Activated gamma-delta T cell treated with anti-CD3 and anti-CD28 coated beads, Interleukin-2, amount 50 U/mL, for 16 hours (primary cell): ENCODE data around the gene WDR7.

Experiments used
- DNase-seq: peaks from one replicate; pipeline ENCODE4 v3.0.0-alpha.2; 2020; ENCODE audit warnings: low read depth

Gene WDR7

DNA sequence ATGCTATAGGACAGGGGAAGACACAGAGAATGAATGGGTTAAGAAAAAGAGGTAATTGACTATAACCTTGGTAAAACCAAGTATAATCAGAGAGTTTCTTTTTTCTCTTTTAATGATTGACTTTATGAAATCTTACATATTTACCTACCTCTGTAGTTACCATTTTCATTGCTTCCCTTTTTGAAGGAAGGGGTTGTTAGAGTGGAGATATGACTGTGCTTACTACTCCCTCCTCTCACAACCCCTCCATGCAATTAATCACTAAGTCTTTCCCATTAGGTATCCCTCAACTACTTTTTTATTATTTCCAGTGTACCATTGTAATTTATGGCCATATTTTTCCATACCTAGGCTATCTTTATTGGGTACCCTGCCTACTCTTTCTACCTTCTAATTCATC is 71.4 kb downstream of the WDR7 start:
- no peak for DNase-seq

DNA sequence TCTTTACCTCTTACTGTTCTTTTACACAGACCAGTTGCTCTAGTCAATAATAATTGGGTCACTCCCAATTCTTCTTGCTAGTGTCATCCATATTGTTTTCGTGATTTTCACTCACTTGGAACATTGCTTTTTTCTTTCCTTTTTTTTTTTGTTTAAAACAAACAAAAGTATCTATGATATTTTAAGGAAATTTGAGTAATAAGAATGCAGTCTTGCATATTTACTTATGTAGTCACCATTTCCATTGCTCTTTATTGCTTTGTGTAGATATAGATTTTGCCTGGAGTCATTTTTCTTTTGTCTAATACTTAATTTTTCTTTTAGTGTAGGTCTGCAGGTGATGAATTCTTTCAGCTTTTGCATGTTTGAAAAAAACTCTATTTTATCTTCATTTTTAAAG is 71.9 kb downstream of the WDR7 start:
- DNase-seq: no peak

DNA sequence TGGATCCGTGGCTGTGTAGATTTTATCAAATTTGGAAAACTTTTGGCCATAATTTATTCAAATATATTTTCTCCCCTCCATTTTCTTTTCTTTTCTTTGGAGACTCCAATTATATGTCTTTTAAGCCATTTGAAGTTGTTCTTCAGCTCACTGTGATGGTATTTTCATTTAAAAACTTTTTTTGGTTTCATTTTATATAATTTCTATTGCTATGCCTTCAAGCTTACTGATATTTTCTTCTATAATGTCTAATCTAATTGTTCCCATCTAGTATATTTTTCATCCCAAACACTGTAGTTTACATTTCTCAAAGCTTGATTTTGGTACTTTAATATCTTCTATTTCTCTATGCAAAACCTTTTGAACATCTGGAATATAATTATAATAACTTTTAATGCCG is 72.5 kb downstream of the WDR7 start:
- no peak for DNase-seq

DNA sequence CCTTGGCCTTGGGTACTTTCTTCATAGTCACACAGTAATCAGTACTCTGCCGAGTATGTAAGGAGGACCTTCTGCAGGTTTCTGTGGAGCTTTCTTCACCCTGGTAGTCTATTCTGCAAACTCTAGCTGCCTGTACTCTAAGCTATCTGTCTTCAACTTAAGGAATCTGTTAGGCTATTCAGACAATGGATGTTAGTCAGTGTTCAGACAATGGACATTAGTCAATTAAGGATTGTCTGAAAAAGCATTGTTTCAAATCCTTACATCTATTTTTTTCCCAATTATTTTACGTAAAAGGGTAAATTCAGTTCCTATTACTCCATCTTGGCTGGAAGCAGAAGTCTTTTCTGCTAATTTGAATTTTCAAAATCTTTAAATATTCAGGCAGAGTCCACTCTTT is 75.7 kb downstream of the WDR7 start:
- no peak for DNase-seq

DNA sequence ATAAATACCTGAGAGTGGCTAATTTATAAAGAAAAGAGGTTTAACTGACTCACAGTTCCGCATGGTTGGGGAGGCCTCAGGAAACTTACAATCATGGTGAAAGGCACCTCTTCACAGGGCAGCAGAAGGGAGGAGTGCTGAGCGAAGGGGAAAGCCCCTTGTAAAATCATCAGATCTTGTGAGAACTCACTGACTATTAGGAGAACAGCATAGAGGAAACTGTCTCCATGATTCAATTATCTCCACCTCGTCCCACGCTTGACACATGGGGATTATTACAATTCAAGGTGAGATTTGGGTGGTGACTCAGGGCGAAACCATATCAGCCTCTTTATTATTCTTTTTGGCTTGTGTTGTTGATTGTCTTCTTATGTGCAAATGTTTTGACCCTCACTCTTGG is 76.2 kb downstream of the WDR7 start:
- no peak for DNase-seq

DNA sequence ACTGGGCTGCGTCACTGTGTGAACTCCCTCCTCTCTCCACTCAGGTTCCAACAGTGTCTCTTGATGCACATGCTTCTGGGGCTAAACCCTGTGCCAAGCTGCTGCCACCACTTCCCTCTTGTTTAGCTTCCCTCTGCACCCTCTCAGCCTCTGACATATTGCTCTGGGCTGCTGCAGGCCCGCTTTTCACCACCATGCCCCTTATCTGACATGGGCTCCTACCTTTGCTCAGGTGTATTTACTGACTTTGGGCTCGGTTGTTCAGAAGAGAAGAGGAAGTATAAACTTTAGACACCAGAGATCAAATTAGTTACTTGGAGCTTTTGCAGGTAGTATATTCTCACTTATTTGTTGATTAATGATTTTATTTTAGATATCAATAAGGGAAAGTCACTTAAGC is 77.6 kb downstream of the WDR7 start:
- DNase-seq: no peak

DNA sequence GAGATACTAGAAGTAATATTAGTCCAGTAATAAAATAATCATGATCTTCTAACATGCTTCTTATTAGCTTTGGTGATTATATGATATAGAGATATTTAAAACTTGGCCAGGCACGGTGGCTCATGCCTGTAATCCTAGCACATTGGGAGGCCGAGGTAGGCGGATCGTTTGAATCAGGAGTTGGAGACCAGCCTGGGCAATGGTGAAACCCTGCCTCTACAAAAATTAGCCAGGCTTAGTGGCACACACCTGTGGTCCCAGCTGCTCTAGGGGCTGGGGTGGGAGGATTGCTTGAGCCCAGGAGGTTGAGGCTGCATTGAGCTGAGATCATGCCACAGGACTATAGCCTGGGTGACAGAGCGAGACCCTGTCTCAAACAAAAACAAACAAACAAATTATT is 87.0 kb downstream of the WDR7 start:
- DNase-seq: no peak

DNA sequence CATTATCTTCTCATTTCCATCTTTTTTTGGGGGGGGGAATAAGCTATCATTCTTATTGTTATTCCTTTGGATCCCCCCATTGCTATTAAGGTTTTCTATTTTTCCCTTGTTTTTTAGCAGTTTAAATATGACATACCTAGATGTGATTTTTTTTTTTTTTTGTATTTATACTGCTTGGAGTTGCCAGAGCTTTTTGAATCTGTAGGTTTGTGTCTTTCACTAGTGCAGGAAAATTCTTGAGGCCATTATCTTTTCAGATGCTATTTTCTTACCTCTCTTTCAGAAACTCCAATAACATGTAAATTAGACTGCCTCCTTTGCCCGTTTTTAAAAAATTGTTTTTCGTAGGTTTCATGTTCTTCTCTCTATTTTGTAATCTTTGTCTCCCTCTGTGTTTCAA is 88.6 kb downstream of the WDR7 start:
- DNase-seq: no peak

DNA sequence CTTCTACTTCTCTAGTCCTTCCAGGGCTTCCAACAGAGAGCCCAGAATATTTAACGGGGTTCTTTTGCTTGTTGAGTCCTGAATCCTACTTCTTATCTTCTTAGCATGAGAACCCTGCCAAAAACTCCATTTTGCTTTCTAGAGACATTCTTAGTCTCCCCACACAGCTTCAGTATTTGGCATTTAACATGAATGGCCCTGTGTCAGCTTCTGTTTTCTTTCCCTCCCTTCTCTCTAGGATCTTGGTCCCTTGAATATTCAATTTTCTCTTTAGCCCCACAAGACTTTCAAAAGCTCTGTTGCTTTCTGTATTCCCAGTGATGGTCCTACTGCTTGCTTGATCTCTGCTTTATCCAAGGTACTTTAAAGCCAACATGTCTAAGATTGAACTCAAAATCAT is 89.5 kb downstream of the WDR7 start:
- DNase-seq: no peak

DNA sequence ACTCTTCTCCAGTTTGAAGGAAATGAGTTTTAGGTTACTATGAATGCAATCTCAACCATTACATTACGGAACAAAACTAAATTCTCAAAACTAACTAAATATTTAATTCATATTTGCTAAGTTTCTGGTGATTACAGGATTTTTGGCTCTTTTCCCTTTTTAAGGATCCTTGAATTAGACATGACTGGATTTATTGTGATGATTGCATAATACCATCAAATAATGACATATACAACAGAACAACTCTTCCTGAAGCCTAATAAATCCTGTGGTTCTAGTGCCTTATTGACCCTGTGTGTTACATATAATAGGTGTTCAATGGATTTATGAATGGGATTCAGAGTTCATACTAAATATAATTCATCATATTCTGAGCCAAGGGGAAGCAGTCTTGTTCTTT is 90.5 kb downstream of the WDR7 start:
- no peak for DNase-seq

DNA sequence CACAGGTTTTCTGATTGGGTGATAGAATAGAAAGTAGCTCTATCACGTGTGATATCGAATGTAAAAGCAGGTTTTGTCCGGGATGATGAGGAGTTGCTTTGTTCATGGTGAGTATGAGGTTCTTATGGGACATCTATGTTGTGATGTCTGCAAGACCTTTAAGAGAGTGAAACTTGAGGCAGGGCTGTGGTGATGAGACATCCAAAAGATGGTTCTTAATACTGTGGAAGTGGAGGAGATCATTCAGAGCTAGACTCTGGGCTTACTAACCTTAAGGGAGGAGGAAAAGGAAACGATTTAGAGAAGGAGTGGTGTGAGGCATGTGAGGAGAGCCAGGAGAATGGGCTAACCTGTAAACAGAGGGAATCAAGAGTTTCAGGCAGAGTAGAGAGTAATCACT is 92.0 kb downstream of the WDR7 start:
- DNase-seq: no peak

DNA sequence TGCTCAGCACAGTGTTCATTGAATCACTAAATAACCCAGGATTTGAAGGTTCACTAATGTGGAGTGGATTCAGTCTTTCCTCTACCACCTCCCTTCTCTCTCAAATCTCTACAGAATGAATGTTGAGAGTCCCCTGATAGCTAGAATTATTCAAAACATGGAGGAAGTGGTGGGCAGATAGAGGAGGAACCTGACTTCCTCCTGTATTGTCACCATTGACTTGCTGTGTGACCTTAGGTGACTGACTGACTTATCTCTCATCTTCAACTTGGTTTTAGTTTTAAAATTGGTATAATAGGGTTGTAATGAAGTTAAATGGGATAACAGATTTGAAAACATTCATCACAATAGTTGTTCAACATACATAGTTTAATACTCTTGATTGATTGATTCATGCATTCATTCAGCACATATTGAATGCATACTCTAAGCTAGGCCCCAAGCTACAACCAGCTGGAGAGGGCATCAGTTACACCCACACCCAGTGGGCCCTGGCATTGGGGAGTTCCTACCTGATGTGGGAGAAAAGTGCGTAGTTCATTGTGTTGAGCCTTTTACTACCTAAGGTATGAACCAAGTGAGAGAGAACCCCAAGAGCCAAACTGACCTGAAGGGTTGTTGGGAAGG is 96.0 kb downstream of the WDR7 start:
- DNase-seq: no peak

DNA sequence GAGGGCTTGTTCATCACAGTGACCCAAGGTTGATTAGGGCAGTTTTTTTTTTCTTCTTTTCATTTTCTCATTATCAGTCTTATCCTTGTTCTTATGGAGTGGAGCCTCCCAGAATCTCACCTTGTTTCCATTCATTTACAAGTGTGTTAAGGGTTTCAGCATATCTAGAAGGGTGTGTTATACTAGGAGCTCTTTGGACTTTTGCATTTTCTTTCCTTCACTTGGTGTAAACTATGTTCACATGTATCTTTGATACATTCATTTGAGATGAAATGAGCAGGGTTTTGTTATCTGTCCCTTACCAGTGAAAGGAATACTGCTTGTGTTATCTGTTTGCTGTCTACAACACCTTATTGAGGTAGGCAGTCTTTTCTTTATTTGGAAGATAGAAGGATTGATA is 96.7 kb downstream of the WDR7 start:
- no peak for DNase-seq

DNA sequence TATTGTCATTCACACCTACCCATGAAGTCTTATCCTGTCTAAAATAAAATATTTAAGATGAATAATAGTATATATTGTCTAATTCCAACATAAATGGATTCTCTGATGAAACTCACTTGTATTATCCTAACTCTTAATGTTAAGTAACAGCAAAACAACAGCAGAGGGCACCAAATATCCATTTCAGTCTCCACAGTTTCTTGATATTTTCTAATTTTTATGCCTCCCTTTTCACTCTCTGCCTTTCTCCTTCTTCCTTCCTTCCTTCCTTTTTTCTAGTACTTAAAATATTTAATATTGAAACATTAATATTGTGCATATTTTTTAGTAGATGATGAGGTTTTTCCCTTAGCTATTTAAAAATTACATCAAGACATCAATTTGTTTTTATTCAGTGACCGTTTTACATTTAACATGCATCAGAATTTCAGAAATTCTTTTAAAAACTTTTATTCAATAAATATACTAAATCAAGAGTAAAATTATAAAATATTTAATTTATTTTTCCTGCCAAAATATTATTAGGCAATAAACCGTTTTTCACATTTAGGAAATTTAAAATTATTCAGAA is 97.6 kb downstream of the WDR7 start:
- no peak for DNase-seq

DNA sequence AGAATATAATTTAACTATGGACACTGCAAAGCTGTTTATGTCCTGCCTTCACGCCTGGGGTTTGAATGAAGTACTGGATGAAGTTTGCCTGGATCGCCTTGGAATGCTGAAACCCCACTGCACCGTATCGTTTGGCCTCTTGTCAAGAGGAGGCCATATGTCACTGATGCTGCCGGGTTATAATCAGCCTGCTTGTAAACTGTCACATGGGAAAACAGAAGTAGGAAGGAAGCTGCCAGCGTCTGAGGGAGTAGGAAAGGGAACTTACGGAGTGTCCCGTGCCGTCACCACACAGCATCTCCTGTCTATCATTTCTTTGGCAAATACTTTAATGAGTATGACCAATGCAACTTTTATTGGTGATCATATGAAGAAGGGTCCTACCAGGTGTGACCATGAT is 105.8 kb downstream of the WDR7 start:
- DNase-seq: no peak

DNA sequence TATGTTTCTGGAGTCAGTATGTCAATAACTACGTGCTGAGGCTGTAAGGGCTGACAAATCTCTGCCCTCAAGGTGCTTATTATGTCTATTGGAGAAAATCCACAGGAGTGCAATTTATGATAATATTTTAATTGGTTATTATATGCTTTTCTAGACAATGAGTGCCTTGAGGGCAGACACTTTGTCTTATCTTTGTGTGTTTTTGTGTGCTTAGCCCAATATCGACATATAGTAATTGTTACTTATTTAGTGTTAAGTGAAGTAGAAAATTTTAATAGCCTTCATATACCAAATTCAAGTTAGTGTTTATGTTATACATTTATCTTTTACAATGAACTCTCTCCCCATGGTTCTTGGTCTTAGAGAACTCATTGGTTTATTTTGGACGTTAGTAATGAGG is 118.9 kb downstream of the WDR7 start:
- no peak for DNase-seq

DNA sequence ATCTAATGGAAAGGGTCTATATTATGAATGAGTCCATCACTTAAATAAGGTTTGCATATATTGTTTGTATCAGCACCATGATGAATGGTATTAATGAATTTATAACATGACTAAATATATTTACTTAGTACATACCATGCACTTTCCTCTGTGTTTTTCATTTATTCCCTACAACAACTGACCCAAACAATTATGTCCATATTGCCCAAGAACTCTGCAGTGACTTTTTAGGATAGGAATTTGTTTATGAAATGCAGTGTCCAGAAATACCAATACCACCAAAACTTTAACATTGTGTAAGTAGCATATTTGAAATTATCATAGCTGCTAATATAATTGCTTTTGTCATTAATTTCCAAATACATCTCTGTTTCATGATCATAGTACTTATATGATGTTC is 119.7 kb downstream of the WDR7 start:
- no peak for DNase-seq

DNA sequence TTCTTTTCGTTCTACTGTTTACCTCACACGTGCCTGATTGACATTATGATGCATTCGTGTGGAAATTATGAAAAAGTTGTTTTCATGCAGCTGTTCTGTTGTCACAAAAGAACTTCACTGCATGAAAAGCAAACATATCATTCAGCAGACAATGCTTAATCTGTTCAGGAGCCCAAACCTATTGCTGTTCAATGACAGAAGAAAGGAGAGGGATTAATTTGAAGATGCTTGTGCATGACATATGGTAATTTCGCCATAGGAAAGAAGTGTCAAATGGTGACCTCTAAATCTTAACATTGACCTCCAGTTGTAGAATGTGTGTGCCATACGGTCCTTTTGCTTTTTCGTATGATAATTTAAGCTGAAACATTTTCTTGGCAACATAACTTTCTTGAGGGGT is 124.5 kb downstream of the WDR7 start:
- DNase-seq: no peak

DNA sequence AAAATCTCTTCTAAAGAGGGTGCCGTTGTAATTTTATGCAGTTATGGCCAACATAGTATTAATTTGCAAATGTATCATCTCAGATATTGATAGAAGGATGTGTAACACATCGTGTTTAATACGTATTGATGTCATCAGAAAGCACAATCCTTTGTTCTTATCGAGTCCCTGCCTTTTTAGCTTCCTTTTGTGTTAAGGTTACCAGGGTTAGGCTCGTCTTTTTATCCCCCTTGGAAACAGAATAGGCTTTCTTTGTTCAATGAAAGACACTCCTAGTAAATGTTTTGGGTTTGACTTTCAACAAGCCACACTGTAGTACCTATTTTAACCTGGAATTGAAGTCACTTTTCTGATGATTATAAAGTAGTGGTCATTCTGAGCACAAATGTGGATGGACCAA is 136.2 kb downstream of the WDR7 start:
- DNase-seq: no peak

DNA sequence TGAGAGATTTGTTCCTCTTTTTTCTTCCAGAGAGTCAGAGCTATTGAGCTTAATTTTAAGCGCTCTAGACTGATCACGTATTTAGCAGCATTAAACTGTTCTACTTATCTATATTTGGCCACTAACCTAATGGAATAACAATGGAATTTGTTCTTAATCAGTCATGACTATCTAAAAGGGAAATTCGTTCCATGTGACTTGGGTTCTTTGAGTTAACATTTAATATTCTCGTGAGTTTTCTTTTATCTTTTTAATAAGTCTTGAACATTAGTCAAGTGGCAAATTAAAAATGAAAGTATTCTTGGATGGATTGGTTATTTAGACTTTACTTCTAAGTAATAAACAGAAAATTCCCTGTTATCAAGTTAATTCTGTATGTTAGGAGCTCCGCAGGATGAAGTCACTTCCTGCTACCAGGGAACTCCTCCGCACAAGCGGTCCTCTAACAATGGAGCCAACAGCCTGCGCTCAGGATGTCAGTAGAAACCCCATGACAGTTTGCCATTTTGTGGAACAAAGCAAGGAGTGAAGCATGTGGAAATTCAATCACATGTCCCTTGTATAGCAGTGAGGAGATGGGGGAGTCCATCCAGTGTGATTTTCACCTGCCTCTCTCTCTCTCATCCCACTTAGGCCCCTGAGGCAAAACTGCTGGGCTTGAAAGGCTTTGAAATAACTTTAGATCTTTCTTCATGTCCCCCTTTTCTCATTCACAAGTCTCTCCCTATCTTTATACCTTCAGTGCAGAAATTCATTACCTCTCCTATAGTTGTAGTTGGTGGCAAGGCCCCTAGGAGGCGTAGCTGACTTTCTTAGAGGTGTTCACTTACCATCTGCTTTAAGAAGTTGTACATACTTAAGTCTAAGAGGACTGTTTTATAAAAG is 138.1 kb downstream of the WDR7 start:
- no peak for DNase-seq

DNA sequence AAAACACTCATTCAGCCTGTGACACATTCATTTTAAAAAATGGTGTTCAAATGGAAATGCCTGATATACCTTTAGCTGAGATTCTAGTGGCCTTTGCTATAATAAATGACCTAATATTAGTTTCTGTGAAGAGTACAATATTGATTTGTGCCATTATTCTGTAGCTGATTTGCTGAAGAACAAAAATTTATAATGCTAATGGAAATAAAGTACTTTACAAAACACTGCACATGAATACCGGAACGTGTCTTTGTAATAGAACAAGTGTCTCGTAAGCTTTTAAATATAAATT is 138.7 kb downstream of the WDR7 start:
- no peak for DNase-seq

DNA sequence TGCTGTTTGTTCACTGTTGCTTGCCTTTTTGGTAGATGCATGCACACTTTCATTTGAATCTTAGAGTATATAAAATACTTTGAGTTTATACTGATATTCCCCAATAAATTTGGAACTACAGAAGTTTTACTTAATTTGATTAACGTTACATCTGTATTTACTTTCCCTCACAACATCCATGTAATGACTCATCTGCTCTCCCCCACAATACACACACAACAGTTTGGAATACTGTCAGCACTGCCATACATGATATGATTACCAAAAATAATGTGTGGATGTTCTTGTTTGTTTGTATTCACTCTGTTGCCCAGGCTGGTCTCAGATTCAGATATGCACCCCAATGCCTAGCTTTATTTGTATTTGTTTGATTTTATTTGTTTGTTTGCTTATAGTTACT is 144.2 kb downstream of the WDR7 start:
- no peak for DNase-seq

DNA sequence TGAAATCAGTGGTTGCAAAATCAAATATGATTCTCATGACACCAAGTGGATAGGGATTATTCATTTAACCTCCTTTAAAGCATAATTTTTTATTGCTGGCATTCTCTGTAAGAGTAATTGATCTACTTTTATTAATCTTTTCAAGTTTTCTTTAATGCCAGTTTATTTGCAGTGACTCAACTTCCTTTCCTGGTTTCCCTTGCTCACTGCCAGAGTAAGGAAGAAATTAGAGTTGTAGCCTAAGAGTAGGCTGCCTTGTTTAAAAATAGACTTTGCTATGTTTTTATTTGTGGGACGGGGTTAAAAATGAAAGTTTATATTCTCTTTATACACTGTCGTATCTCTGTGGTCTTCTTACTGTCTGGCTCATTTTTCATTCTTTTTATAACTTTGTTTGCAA is 148.6 kb downstream of the WDR7 start:
- DNase-seq: no peak

DNA sequence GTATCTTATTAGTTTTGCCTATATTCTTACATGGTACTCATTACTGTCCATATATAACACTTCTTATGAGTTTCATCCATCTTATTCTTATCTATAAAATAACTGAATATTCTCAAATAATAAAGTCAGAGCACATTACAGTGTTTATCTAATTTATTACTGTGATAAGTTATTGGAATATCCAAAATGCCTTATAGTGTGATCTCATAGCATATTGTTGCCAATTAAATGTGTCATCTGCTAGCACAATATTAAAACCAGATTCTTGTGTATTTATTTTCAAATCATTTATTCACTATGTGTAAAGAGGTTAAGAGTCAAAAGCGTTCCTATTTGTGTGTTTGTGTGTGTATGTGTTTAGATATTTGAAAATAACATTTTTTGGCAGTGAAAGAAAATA is 151.9 kb downstream of the WDR7 start:
- DNase-seq: no peak
